ENCODE measurements around the gene APOBEC3B. TPM values are rescaled to one million over a fixed set of nuclear protein-coding genes. Genes with fewer than 3 reads are reported as not detected.
"Not testable (repeated sequence)": the region's sequence is repeated elsewhere in the genome, so short reads cannot be mapped to it uniquely, and the experiment has no call there.

Gene APOBEC3B
- total RNA-seq, 1 donor from 2014 or later: not detected

- no peak overlapping the region for H3K27ac Mint-ChIP-seq (ENCODE audit: unreplicated experiment)
- peaks cover 7% of the 10 kb centered on the region for H3K27me3 Mint-ChIP-seq (ENCODE audit: unreplicated experiment)
- no peak overlapping the region for H3K4me3 Mint-ChIP-seq (ENCODE audit: unreplicated experiment)
- no peak for DNase-seq
- peaks cover 11% of the 10 kb centered on the region for H3K36me3 Mint-ChIP-seq (ENCODE audit: unreplicated experiment)
- no peak for TF ChIP-seq CTCF (IDR thresholded peaks at IDR 0.05; ENCODE audit: partially characterized antibody, unreplicated experiment)
- no peaks in the 10 kb centered on the region for H3K4me1 Mint-ChIP-seq (ENCODE audit: low read depth, unreplicated experiment)
- H3K9me3 Mint-ChIP-seq (ENCODE audit: unreplicated experiment): peaks cover 2% of the 10 kb centered on the region
Observed at GRCh38 chr22:38981005-38981991, 849 bp upstream of the APOBEC3B start.

DNA sequence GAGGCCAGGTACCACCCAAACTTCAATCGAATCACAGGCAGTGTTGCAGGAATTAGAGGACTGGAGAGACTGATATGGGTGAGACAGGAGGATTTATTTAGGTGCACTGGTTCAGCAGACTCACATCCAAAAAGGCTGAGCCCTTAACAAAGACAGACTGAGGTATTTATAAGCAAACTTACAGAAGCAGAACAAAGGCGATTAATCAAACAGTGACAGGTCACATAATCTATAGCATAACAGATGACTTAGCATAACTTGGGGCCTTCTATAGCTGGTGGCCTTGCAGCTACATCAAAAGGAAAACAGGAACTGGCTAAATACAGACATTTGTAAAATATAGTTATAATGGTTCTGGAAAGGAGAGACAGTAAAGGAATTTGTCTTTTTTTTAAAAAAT lies 2.1 kb downstream of the APOBEC3B start:
- no peak for TF ChIP-seq CTCF (IDR thresholded peaks at IDR 0.05; ENCODE audit: partially characterized antibody, unreplicated experiment)
- Mint-ChIP-seq H3K27me3 (ENCODE audit: unreplicated experiment) (peaks cover 5% of the 10 kb centered on the region), H3K9me3 (ENCODE audit: unreplicated experiment) (no peaks in the 10 kb centered on the region), H3K4me3 (ENCODE audit: unreplicated experiment) (no peak overlapping the region), H3K27ac (ENCODE audit: unreplicated experiment) (no peak overlapping the region), H3K4me1 (ENCODE audit: low read depth, unreplicated experiment) (no peaks in the 10 kb centered on the region), H3K36me3 (ENCODE audit: unreplicated experiment) (peaks cover 6% of the 10 kb centered on the region)
- no peak for DNase-seq

- not testable (repeated sequence) for H3K27ac Mint-ChIP-seq (ENCODE audit: unreplicated experiment); H3K4me3 Mint-ChIP-seq (ENCODE audit: unreplicated experiment)
Observed at GRCh38 chr22:38984784-38985757, 2.9 kb downstream of the APOBEC3B start.

GRCh38 chr22:38986629-38987028 lies 4.5 kb downstream of the APOBEC3B start:
- Mint-ChIP-seq H3K4me1 (ENCODE audit: low read depth, unreplicated experiment) (no peaks in the 10 kb centered on the region), H3K27ac (ENCODE audit: unreplicated experiment) (no peak overlapping the region), H3K36me3 (ENCODE audit: unreplicated experiment) (peaks cover 6% of the 10 kb centered on the region)

More at GRCh38 chr22:38984784-38985757, 2.9 kb downstream of the APOBEC3B start:
- not testable (repeated sequence) for DNase-seq; H3K9me3 Mint-ChIP-seq (ENCODE audit: unreplicated experiment); H3K4me1 Mint-ChIP-seq (ENCODE audit: low read depth, unreplicated experiment); H3K27me3 Mint-ChIP-seq (ENCODE audit: unreplicated experiment); H3K36me3 Mint-ChIP-seq (ENCODE audit: unreplicated experiment)

More at GRCh38 chr22:38986629-38987028, 4.5 kb downstream of the APOBEC3B start:
- H3K4me3 Mint-ChIP-seq (ENCODE audit: unreplicated experiment): no peak overlapping the region
- no peak for DNase-seq
- H3K9me3 Mint-ChIP-seq (ENCODE audit: unreplicated experiment): peaks cover 2% of the 10 kb centered on the region
- H3K27me3 Mint-ChIP-seq (ENCODE audit: unreplicated experiment): peaks cover 2% of the 10 kb centered on the region
- TF ChIP-seq CTCF (IDR thresholded peaks at IDR 0.05; ENCODE audit: partially characterized antibody, unreplicated experiment): no peak

Data from glutamatergic neuron (in vitro differentiated cells).